Activated naive CD4-positive, alpha-beta T cell treated with anti-CD3 and anti-CD28 coated beads for 36 hours (primary cell): Measurements from ENCODE around the gene OR56B1. TPM values are rescaled to one million over a fixed set of nuclear protein-coding genes. Genes with fewer than 3 reads are reported as not detected.

ENCODE experiments used
- CTCF ChIA-PET: fragments of 350-600 bp; sonication (Branson Sonifier 250); formaldehyde crosslinking; loops from one replicate; lab custom pipeline; 2021; ENCODE audit warnings: antibody characterized with exemption; lab: Charles Lee
- DNase-seq: peaks from one replicate; pipeline ENCODE4 v3.0.0-alpha.2; 2020
- H3K27ac Mint-ChIP-seq: one replicate; pipeline ENCODE4 v1.8.0; 2021; ENCODE audit warnings: mild to moderate bottlenecking, mixed read lengths
- H3K27me3 Mint-ChIP-seq: one replicate; pipeline ENCODE4 v1.8.0; 2021; ENCODE audit warnings: low read depth, mixed read lengths
- H3K36me3 Mint-ChIP-seq: one replicate; pipeline ENCODE4 v1.8.0; 2021; ENCODE audit warnings: low read depth, mixed read lengths
- H3K4me1 Mint-ChIP-seq: one replicate; pipeline ENCODE4 v1.8.0; 2021; ENCODE audit warnings: low read depth, mixed read lengths
- H3K4me3 Mint-ChIP-seq: one replicate; pipeline ENCODE4 v1.8.0; 2021; ENCODE audit warnings: mild to moderate bottlenecking, moderate library complexity, mixed read lengths
- H3K9me3 Mint-ChIP-seq: one replicate; pipeline ENCODE4 v1.8.0; 2021; ENCODE audit warnings: mixed read lengths
- intact Hi-C: fragments of 100-400 bp; cut with micrococcal nuclease; formaldehyde crosslinking; loops from one replicate; pipeline ENCODE4 v1.15.1; 2023
- total RNA-seq, 2 experiments: library from RNA; stranded (reverse); gene quantifications; one replicate each; pipeline ENCODE4 v1.2.3, GENCODE V29; 2021

Gene OR56B1
- total RNA-seq, 2 experiments from 2014 or later: 0.20 TPM; not detected in 1

GRCh38 chr11:5737091-5737490 is 843 bp downstream of the OR56B1 start:
- Mint-ChIP-seq H3K4me1 (no peaks in the 10 kb centered on the region), H3K4me3 (no peak overlapping the region), H3K9me3 (peaks cover 11% of the 10 kb centered on the region), H3K27me3 (no peaks in the 10 kb centered on the region), H3K27ac (no peak overlapping the region), H3K36me3 (peaks cover 20% of the 10 kb centered on the region)
- CTCF ChIA-PET: no interaction called here
- no peak for DNase-seq
- intact Hi-C loops: no loop called here

GRCh38 chr11:5737670-5738392 is 1.6 kb downstream of the OR56B1 start:
- Mint-ChIP-seq H3K27ac (no peak overlapping the region), H3K27me3 (no peaks in the 10 kb centered on the region), H3K36me3 (peaks cover 20% of the 10 kb centered on the region), H3K9me3 (peaks cover 13% of the 10 kb centered on the region), H3K4me3 (no peak overlapping the region), H3K4me1 (no peaks in the 10 kb centered on the region)
- CTCF ChIA-PET: no interaction called here
- DNase-seq: no peak
- intact Hi-C loops: no loop called here

- CTCF ChIA-PET: no interaction called here
- Mint-ChIP-seq H3K4me3 (no peak overlapping the region), H3K36me3 (peaks cover 20% of the 10 kb centered on the region), H3K27me3 (no peaks in the 10 kb centered on the region), H3K4me1 (no peaks in the 10 kb centered on the region), H3K27ac (no peak overlapping the region), H3K9me3 (peaks cover 13% of the 10 kb centered on the region)
- DNase-seq: no peak
- intact Hi-C loops: no loop called here
These were observed 2.2 kb downstream of the OR56B1 start for GRCh38 chr11:5738431-5738830.

- no peaks in the 10 kb centered on the region for H3K27me3 Mint-ChIP-seq
- no peaks in the 10 kb centered on the region for H3K4me1 Mint-ChIP-seq
- H3K27ac Mint-ChIP-seq: no peak overlapping the region
- peaks cover 5% of the 10 kb centered on the region for H3K36me3 Mint-ChIP-seq
- CTCF ChIA-PET: no interaction called here
- DNase-seq: no peak
- intact Hi-C loops: no loop called here
- no peak overlapping the region for H3K4me3 Mint-ChIP-seq
- peaks cover 22% of the 10 kb centered on the region for H3K9me3 Mint-ChIP-seq
These were observed 10.4 kb downstream of the OR56B1 start for GRCh38 chr11:5746614-5747013.

- intact Hi-C loops: no loop called here
- CTCF ChIA-PET: no interaction called here
- Mint-ChIP-seq H3K36me3 (no peaks in the 10 kb centered on the region), H3K27me3 (no peaks in the 10 kb centered on the region), H3K4me1 (no peaks in the 10 kb centered on the region), H3K27ac (no peak overlapping the region), H3K4me3 (no peak overlapping the region), H3K9me3 (peaks cover 7% of the 10 kb centered on the region)
- DNase-seq: no peak
These were observed 13.6 kb downstream of the OR56B1 start for GRCh38 chr11:5749836-5750235.

- no peak for DNase-seq
- H3K36me3 Mint-ChIP-seq: no peaks in the 10 kb centered on the region
- no peak within 1 kb of the TSS for H3K27ac Mint-ChIP-seq
- no peaks in the 10 kb centered on the region for H3K4me1 Mint-ChIP-seq
- intact Hi-C loops: no loop called here
- no peaks in the 10 kb centered on the region for H3K9me3 Mint-ChIP-seq
- no peak within 1 kb of the TSS for H3K4me3 Mint-ChIP-seq
- CTCF ChIA-PET: no interaction called here
- H3K27me3 Mint-ChIP-seq: no peaks in the 10 kb centered on the region
These were observed 17.7 kb downstream of the OR56B1 start, which contains the start of gene OR52N4 for GRCh38 chr11:5753943-5754342. Gene OR52N4, plus strand, starts transcription at chr11:5754243. Its CDS starts 498 bp downstream, at chr11:5754741.

- intact Hi-C loops: no loop called here
These were observed 30.8 kb downstream of the OR56B1 start for GRCh38 chr11:5767056-5767455.

GRCh38 chr11:5783255-5783654 is 47.0 kb downstream of the OR56B1 start, which contains the start of gene OR52N5:
Gene OR52N5, minus strand, starts transcription at chr11:5783355. Its CDS starts 4,721 bp downstream, at chr11:5778634.
- intact Hi-C loops: no loop called here
- CTCF ChIA-PET: no interaction called here
- no peak within 1 kb of the TSS for H3K27ac Mint-ChIP-seq
- H3K9me3 Mint-ChIP-seq: no peaks in the 10 kb centered on the region
- H3K4me1 Mint-ChIP-seq: peaks cover 6% of the 10 kb centered on the region
- no peaks in the 10 kb centered on the region for H3K36me3 Mint-ChIP-seq
- H3K27me3 Mint-ChIP-seq: peaks cover 2% of the 10 kb centered on the region
- H3K4me3 Mint-ChIP-seq: no peak within 1 kb of the TSS
- DNase-seq: no peak

More at GRCh38 chr11:5767056-5767455, 30.8 kb downstream of the OR56B1 start:
- CTCF ChIA-PET: no interaction called here
- no peak overlapping the region for H3K27ac Mint-ChIP-seq
- H3K27me3 Mint-ChIP-seq: peaks cover 2% of the 10 kb centered on the region
- no peak overlapping the region for H3K4me3 Mint-ChIP-seq
- H3K4me1 Mint-ChIP-seq: no peaks in the 10 kb centered on the region
- DNase-seq: no peak
- no peaks in the 10 kb centered on the region for H3K36me3 Mint-ChIP-seq
- H3K9me3 Mint-ChIP-seq: no peaks in the 10 kb centered on the region

Other genes with a start within 250 kb of the OR56B1 start
- not detected for gene OR52D1, start 247.8 kb upstream of the OR56B1 start, total RNA-seq
- not detected for gene UBQLN3, start 226.5 kb upstream of the OR56B1 start, total RNA-seq
- gene UBQLNL, start 219.7 kb upstream of the OR56B1 start, total RNA-seq: under 1 TPM; 0.15 to 0.26 TPM
- gene OR52H1, start 187.9 kb upstream of the OR56B1 start, total RNA-seq: not detected
- gene OR52B6, start 155.6 kb upstream of the OR56B1 start, total RNA-seq: not detected
- gene TRIM6, start 139.8 kb upstream of the OR56B1 start, total RNA-seq: 1 to 10 TPM; 2.1 to 2.6 TPM
- gene TRIM34, start 111.4 kb upstream of the OR56B1 start, total RNA-seq: 10 to 100 TPM; 12.8 to 12.9 TPM
- 10 to 100 TPM; 37.2 to 38.0 TPM for gene TRIM5, start 51.4 kb upstream of the OR56B1 start, total RNA-seq
- gene TRIM22, start 46.7 kb upstream of the OR56B1 start, total RNA-seq: 100 to 1,000 TPM; 280 to 292 TPM
- under 1 TPM; 0.74 to 0.99 TPM for gene OR52N4, start 17.8 kb downstream of the OR56B1 start, total RNA-seq
- not detected for gene OR52N5, start 46.9 kb downstream of the OR56B1 start, total RNA-seq
- gene OR52N1, start 54.8 kb downstream of the OR56B1 start, total RNA-seq: under 1 TPM; 0.07 to 0.15 TPM
- not detected for gene OR52N2, start 72.5 kb downstream of the OR56B1 start, total RNA-seq
- gene OR52E6, start 105.4 kb downstream of the OR56B1 start, total RNA-seq: not detected
- gene OR52E8, start 121.2 kb downstream of the OR56B1 start, total RNA-seq: not detected
- not detected for gene OR52E4, start 144.2 kb downstream of the OR56B1 start, total RNA-seq
- gene OR52E5, start 156.8 kb downstream of the OR56B1 start, total RNA-seq: not detected
- not detected for gene OR56A3, start 205.8 kb downstream of the OR56B1 start, total RNA-seq
- not detected for gene OR56A5, start 232.0 kb downstream of the OR56B1 start, total RNA-seq